Testis (tissue), 2 donors: ENCODE data around the gene MB21D2.

Experiments used
- CTCF ChIP-seq, 3 experiments: fragments of 450-650 bp in 2 of 3; fragments of 200-600 bp in 1 of 3; sonication (generic) in 1 of 3; IDR thresholded peaks; one replicate each; pipeline ENCODE4 v1.5.1; 2016 to 2019; ENCODE audit warnings: antibody characterized with exemption in 3 of 3, mild to moderate bottlenecking in 2 of 3, moderate library complexity in 1 of 3
- POLR2A ChIP-seq: fragments of 450-650 bp; IDR thresholded peaks from one replicate; pipeline ENCODE4 v1.6.1; 2017; ENCODE audit warnings: antibody characterized with exemption, mild to moderate bottlenecking, moderate library complexity

GRCh38 chr3:192897005-192897404, 20.7 kb downstream of the MB21D2 start:
- TF ChIP-seq CTCF (IDR thresholded peaks at IDR 0.05), result no peak
- no peak for TF ChIP-seq POLR2A
